NK-92 treated with Interleukin-12 subunit alpha and Interleukin-12 subunit beta, amount 100 ng/mL, for 24 hours (cell line): Measurements from ENCODE around the gene FAM240A.

ENCODE experiments used
- DNase-seq: peaks from one replicate; lab custom pipeline; 2025; lab: John Stamatoyannopoulos, UW

Gene FAM240A

DNA sequence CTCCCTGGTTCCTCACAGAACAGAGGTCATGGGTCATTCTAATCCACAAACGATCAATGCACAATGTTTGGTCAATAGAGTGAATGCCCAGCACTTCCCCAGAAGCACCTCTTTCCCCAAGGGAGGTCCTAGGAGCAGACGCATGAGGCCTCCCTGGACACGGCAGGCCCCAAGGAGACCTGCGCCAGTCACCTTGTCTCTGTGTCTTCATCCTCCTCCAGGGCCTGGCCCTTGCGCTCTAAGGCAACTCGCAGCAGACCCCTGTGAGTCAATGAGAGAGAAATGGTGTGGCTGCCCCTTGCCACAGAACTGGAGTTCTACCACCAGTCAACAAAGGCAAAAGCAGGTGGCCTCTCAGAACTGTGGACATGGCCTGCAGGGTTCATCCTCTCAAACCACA, 63.1 kb downstream of the FAM240A start:
- DNase-seq = no peak
